Stimulated activated effector memory CD8-positive, alpha-beta T cell treated with anti-CD3 and anti-CD28 coated beads, Interleukin-12 subunit alpha, Interleukin-12 subunit beta, amount 100 ng/mL, for 72 hours (primary cell): ENCODE results near the gene MPO.

Experiments
- ATAC-seq: fragments of 150-1000 bp; cut with Tn5 transposase; 2 replicates; pipeline ENCODE4 v1.10.0; 2021
- DNase-seq, 2 donors: peaks; one replicate each; pipeline ENCODE4 v3.0.0; 2021 to 2022; ENCODE audit warnings: low spot score in 2 of 2
- H3K27ac Mint-ChIP-seq: one replicate; pipeline ENCODE4 v1.8.0; 2022; ENCODE audit warnings: mild to moderate bottlenecking, mixed read lengths
- H3K36me3 Mint-ChIP-seq: one replicate; pipeline ENCODE4 v1.8.0; 2022; ENCODE audit warnings: mild to moderate bottlenecking, mixed read lengths
- H3K4me1 Mint-ChIP-seq: one replicate; pipeline ENCODE4 v1.8.0; 2022; ENCODE audit warnings: mixed read lengths
- H3K4me3 Mint-ChIP-seq: one replicate; pipeline ENCODE4 v1.8.0; 2022; ENCODE audit warnings: mild to moderate bottlenecking, mixed read lengths
- H3K9me3 Mint-ChIP-seq: one replicate; pipeline ENCODE4 v1.8.0; 2022; ENCODE audit warnings: mixed read lengths

MPO gene

GRCh38 chr17:58246781-58247180 is 34.0 kb downstream of the MPO start:
- DNase-seq, result no peak
- peaks cover 18% of the 10 kb centered on the region for H3K4me1 Mint-ChIP-seq
- H3K4me3 Mint-ChIP-seq, result no peak overlapping the region
- ATAC-seq, result no peak
- no peaks in the 10 kb centered on the region for H3K36me3 Mint-ChIP-seq
- H3K27ac Mint-ChIP-seq, result no peak overlapping the region
- H3K9me3 Mint-ChIP-seq, result no peaks in the 10 kb centered on the region

DNA sequence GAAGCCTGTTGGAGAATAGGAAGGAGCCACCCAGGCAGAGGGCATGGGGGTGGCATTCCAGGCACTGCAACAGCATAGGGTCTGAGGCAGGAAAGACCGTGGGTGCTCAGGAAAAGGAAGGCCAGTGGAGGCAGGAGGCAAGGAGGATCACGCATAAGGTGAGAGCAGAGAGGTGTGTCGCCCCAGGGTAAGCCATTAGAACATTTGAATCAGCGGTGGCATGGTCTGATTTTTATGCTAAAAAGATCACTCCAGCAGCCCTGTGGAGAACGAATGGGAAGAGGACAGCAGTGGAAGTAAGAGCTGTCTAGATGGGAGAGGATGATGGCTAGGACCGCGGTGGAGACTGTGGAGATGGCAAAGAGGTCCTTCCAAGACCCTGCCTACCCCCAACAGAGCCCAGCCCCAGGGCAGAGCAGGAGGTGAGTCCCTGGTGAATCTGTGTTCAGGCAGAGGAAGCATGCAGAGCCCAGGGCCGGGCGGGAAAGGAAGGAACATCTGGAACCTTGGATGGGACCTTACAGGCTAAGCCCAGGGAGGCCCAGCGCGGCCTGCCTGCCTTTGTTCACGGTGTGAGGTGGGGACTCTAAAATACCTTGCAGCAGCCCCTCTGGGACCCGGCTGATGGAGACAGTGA is 34.5 kb downstream of the MPO start:
- H3K9me3 Mint-ChIP-seq, result no peaks in the 10 kb centered on the region
- H3K4me3 Mint-ChIP-seq, result no peak overlapping the region
- peak overlapping the region; percentile 6 for H3K27ac Mint-ChIP-seq
- H3K4me1 Mint-ChIP-seq, result peaks cover 22% of the 10 kb centered on the region
- DNase-seq, result no peak
- no peak for ATAC-seq
- H3K36me3 Mint-ChIP-seq, result no peaks in the 10 kb centered on the region

- ATAC-seq (no peak), DNase-seq (no peak)
- Mint-ChIP-seq H3K4me1 (peaks cover 22% of the 10 kb centered on the region), H3K27ac (peak overlapping the region; percentile 6), H3K9me3 (no peaks in the 10 kb centered on the region), H3K4me3 (no peak overlapping the region), H3K36me3 (no peaks in the 10 kb centered on the region)
Observed at GRCh38 chr17:58245428-58246103, 35.2 kb downstream of the MPO start.

DNA sequence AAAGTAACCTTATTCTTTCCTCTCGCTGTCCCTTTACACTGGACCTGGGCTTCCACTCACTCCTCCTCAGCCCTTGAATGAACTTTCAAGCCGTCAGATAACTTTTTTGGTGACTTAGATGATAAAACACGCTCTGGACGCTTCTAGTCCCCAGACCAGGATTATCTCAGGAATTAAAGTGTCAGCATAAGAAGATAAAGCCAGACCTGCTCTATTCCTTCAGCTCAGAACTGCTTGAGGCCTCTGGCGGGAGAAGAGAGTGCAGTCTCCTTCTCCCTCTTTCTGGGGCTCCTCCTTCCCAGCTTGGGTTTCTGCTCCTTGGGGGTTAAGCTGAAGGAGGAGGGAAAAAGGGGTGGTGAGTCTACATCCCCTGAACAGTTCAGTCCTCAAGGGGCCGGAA is 35.8 kb downstream of the MPO start:
- no peak for DNase-seq
- Mint-ChIP-seq H3K4me3 (no peak overlapping the region), H3K36me3 (no peaks in the 10 kb centered on the region), H3K4me1 (peaks cover 18% of the 10 kb centered on the region), H3K9me3 (no peaks in the 10 kb centered on the region), H3K27ac (no peak overlapping the region)
- ATAC-seq, result no peak

- Mint-ChIP-seq H3K9me3 (no peaks in the 10 kb centered on the region), H3K4me3 (no peak overlapping the region), H3K36me3 (no peaks in the 10 kb centered on the region), H3K27ac (no peak overlapping the region), H3K4me1 (peaks cover 9% of the 10 kb centered on the region)
- ATAC-seq (peak; percentile 86), DNase-seq (no peak)
Observed at GRCh38 chr17:58242171-58242784, 38.5 kb downstream of the MPO start.

GRCh38 chr17:58239987-58240386 is 40.7 kb downstream of the MPO start:
- peaks cover 9% of the 10 kb centered on the region for H3K4me1 Mint-ChIP-seq
- no peaks in the 10 kb centered on the region for H3K9me3 Mint-ChIP-seq
- no peak overlapping the region for H3K27ac Mint-ChIP-seq
- DNase-seq, result no peak
- no peaks in the 10 kb centered on the region for H3K36me3 Mint-ChIP-seq
- ATAC-seq, result no peak
- H3K4me3 Mint-ChIP-seq, result no peak overlapping the region

DNA sequence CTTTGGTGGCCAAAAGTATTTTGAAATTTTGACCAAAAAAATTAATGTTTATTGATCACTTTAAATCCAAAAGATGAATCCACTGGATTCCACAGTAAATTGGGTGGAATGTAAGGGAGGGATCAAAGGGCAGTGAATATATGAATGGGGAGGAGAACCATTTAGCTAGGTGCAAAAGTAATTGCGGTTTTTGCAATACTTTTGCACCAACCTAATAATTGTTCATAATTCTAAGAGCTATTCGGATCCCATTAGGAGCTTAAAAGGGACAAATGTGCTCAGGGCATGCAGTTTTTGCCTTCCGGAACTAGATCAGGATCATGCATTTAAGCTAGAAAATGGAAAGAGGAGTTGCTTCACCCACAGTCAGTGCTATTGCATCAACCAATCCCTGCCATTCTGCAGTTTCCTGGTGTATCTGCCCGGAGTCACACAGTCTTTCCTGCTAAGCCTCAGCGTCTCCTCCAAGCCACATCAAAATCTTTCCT is 42.5 kb downstream of the MPO start, which contains the start of gene LPO:
TSS of gene LPO (plus strand) at position 438 of the 488 bp plus-strand sequence. CDS start 4,396 bp downstream, outside the sequence.
- ATAC-seq, result no peak
- no peak for DNase-seq
- H3K9me3 Mint-ChIP-seq, result no peaks in the 10 kb centered on the region
- no peak within 1 kb of the TSS for H3K4me3 Mint-ChIP-seq
- no peak within 1 kb of the TSS for H3K27ac Mint-ChIP-seq
- peaks cover 9% of the 10 kb centered on the region for H3K4me1 Mint-ChIP-seq
- no peaks in the 10 kb centered on the region for H3K36me3 Mint-ChIP-seq

GRCh38 chr17:58236394-58236793 is 44.3 kb downstream of the MPO start:
- Mint-ChIP-seq H3K4me3 (no peak overlapping the region), H3K27ac (no peak overlapping the region), H3K9me3 (no peaks in the 10 kb centered on the region), H3K4me1 (peaks cover 9% of the 10 kb centered on the region), H3K36me3 (no peaks in the 10 kb centered on the region)
- DNase-seq, result no peak
- ATAC-seq, result no peak

GRCh38 chr17:58235821-58236220 is 44.9 kb downstream of the MPO start:
- Mint-ChIP-seq H3K36me3 (no peaks in the 10 kb centered on the region), H3K27ac (no peak overlapping the region), H3K4me3 (no peak overlapping the region), H3K4me1 (peaks cover 9% of the 10 kb centered on the region), H3K9me3 (no peaks in the 10 kb centered on the region)
- DNase-seq (no peak), ATAC-seq (no peak)

DNA sequence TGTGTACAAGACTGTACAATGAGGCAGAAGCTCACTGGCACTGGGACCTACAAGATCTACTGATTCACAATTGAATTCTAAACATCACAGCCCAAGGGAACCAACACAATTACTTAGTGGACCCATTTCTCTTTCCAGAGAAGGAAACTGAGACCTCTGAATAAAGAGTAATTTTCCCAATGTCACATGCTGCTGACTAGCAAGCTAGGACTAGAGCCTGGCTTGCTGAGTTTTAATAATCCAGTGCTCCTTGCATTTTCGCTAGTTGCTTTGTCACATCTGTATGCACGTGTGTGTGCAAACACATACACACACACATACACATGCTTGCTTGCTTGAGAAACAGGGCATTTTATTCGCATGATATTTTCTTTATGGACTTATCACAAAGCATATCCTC is 46.2 kb downstream of the MPO start:
- ATAC-seq (no peak), DNase-seq (no peak)
- peaks cover 9% of the 10 kb centered on the region for H3K4me1 Mint-ChIP-seq
- no peaks in the 10 kb centered on the region for H3K36me3 Mint-ChIP-seq
- H3K9me3 Mint-ChIP-seq, result no peaks in the 10 kb centered on the region
- no peak overlapping the region for H3K4me3 Mint-ChIP-seq
- no peak overlapping the region for H3K27ac Mint-ChIP-seq

DNA sequence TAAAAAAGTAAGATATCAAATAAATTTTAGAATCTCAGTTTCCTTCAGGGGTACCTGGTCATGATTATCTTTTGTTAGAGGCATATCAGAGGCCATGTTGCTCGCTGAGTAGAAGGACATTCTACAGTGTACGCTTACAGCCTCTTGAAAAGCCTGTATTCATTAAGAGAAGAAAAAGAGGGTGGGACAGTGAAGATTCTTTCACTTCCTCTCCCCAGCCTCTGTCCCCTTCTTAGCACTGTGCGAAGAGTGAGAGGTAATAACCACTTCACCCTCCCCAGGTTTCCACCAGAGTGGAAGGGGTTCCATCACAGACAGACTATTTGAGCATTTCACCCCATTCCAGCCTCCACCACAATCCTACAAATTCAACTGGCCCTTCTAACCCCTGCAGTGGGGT is 47.2 kb downstream of the MPO start:
- Mint-ChIP-seq H3K27ac (no peak overlapping the region), H3K9me3 (no peaks in the 10 kb centered on the region), H3K4me1 (peaks cover 9% of the 10 kb centered on the region), H3K36me3 (no peaks in the 10 kb centered on the region), H3K4me3 (no peak overlapping the region)
- DNase-seq (no peak), ATAC-seq (no peak)

- ATAC-seq, result peak; percentile 96
Observed at GRCh38 chr17:58232707-58233156, 48.0 kb downstream of the MPO start.

DNA sequence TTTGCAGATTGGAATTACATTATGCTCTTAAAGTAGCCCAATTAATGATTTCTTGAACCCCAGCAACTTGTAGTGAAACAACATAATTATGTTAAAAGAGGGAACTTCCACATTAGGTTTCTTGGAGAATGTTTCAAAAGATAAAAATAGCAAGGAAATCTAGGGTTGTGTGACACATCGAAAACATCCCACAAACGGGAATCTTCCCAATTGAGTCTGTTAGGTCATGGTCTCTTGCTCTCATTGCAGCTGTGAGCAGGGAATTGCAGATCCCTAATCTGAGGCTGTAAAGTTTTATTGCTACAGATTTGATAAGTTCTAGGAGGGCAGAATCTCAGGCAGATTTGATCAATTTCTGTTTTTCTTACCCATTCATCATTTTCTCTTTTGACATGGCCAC is 49.1 kb downstream of the MPO start:
- Mint-ChIP-seq H3K27ac (no peak overlapping the region), H3K9me3 (no peaks in the 10 kb centered on the region), H3K4me1 (peaks cover 9% of the 10 kb centered on the region), H3K36me3 (no peaks in the 10 kb centered on the region), H3K4me3 (no peak overlapping the region)
- DNase-seq, result no peak
- no peak for ATAC-seq

More at GRCh38 chr17:58232707-58233156, 48.0 kb downstream of the MPO start:
- no peaks in the 10 kb centered on the region for H3K36me3 Mint-ChIP-seq
- no peak for DNase-seq
- peaks cover 9% of the 10 kb centered on the region for H3K4me1 Mint-ChIP-seq
- no peak overlapping the region for H3K4me3 Mint-ChIP-seq
- no peak overlapping the region for H3K27ac Mint-ChIP-seq
- H3K9me3 Mint-ChIP-seq, result no peaks in the 10 kb centered on the region

GRCh38 chr17:58229881-58230280 is 50.9 kb downstream of the MPO start:
- ATAC-seq (no peak), DNase-seq (no peak)
- Mint-ChIP-seq H3K4me1 (peaks cover 9% of the 10 kb centered on the region), H3K9me3 (no peaks in the 10 kb centered on the region), H3K36me3 (no peaks in the 10 kb centered on the region), H3K27ac (no peak overlapping the region), H3K4me3 (no peak overlapping the region)

GRCh38 chr17:58229384-58229783 is 51.4 kb downstream of the MPO start:
- peaks cover 11% of the 10 kb centered on the region for H3K4me1 Mint-ChIP-seq
- H3K27ac Mint-ChIP-seq, result no peak overlapping the region
- no peaks in the 10 kb centered on the region for H3K36me3 Mint-ChIP-seq
- ATAC-seq (no peak), DNase-seq (no peak)
- no peaks in the 10 kb centered on the region for H3K9me3 Mint-ChIP-seq
- no peak overlapping the region for H3K4me3 Mint-ChIP-seq

DNA sequence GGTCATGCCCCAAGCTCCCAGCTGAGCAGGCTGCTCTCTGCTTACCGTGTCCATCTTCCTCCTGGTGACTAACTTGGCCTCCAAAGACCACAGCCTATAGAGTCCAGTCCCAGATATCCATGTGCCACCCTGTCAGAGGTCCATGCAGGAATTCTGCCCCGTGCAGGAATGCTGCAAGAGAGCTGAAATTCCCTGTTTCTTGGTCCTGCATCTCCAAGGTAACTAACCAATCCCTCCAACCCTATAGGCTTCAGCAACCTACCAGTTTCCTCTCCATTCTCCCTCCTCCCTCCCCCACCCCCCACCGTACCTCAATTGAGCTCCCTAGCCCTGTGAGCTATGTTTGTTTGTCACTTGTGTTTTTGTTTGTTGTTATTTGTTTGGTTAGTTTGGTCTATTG is 52.1 kb downstream of the MPO start:
- H3K36me3 Mint-ChIP-seq, result no peaks in the 10 kb centered on the region
- ATAC-seq (no peak), DNase-seq (no peak)
- H3K27ac Mint-ChIP-seq, result no peak overlapping the region
- H3K4me1 Mint-ChIP-seq, result peaks cover 13% of the 10 kb centered on the region
- H3K4me3 Mint-ChIP-seq, result no peak overlapping the region
- H3K9me3 Mint-ChIP-seq, result no peaks in the 10 kb centered on the region
